Testis (tissue), 3 donors: ENCODE data around the gene RDX. TPM values are rescaled to one million over a fixed set of nuclear protein-coding genes. Genes with fewer than 3 reads are reported as not detected.

ENCODE experiments used
- polyA plus RNA-seq: library from polyadenylated mRNA; stranded (reverse); fragments of 350-450 nt; fragmentation: Illumina TruSeq; extraction: RNeasy Lipid Tissue Mini Kit (QIAGEN cat#74804); gene quantifications from one replicate; pipeline ENCODE4 v1.2.3, GENCODE V29; 2014; ENCODE audit warnings: low read depth, low replicate concordance; ENCODE audit not compliant: insufficient read depth
- total RNA-seq, 2 donors: library from RNA; depleted of rRNA; stranded (reverse); fragments of >200 nt; gene quantifications; one replicate each; pipeline ENCODE4 v1.2.3, GENCODE V29; 2016

RDX gene
- total and polyA plus RNA-seq, 3 donors from 2014 or later, result 39.8 to 170 (median 144) TPM

Other genes starting within 250 kb of the RDX start
- 10 to 100 TPM; 16.9 to 17.0 TPM for gene ZC3H12C, start 203.2 kb downstream of the RDX start, total RNA-seq
- gene ZC3H12C, start 203.2 kb downstream of the RDX start, polyA plus RNA-seq, result 6.8 TPM
- 10 to 100 TPM; 12.9 to 13.9 TPM for gene FDX1, start 133.3 kb upstream of the RDX start, total RNA-seq
- gene FDX1, start 133.3 kb upstream of the RDX start, polyA plus RNA-seq, result 13.1 TPM